Neural progenitor cell (in vitro differentiated cells): ENCODE data around the gene FDXACB1. TPM values are rescaled to one million over a fixed set of nuclear protein-coding genes. Genes with fewer than 3 reads are reported as not detected.

Experiments
- DNase-seq: peaks from one replicate; pipeline ENCODE4 v3.0.0-alpha.2; 2016; ENCODE audit warnings: low spot score
- H2AFZ ChIP-seq: fragments of 200-600 bp; sonication (generic); replicated peaks from 2 replicates; pipeline ENCODE4 v1.6.1; 2016; ENCODE audit warnings: antibody characterized with exemption
- H3F3A ChIP-seq: fragments of 200-600 bp; sonication (generic); 2 replicates; pipeline ENCODE4 v1.6.1; 2016; ENCODE audit warnings: antibody characterized with exemption, low read depth
- H3K27ac ChIP-seq: fragments of 200-600 bp; sonication (generic); 2 replicates; pipeline ENCODE4 v1.5.1; 2016; ENCODE audit warnings: mild to moderate bottlenecking
- H3K27me3 ChIP-seq: fragments of 200-600 bp; sonication (generic); 2 replicates; pipeline ENCODE4 v1.6.1; 2016; ENCODE audit warnings: mild to moderate bottlenecking, moderate library complexity
- H3K36me3 ChIP-seq: fragments of 200-600 bp; sonication (generic); 2 replicates; pipeline ENCODE4 v1.5.1; 2016
- H3K4me1 ChIP-seq: fragments of 200-600 bp; sonication (generic); 2 replicates; pipeline ENCODE4 v1.6.1; 2016; ENCODE audit warnings: mixed run types
- H3K4me2 ChIP-seq: fragments of 200-600 bp; sonication (generic); 2 replicates; pipeline ENCODE4 v1.6.1; 2016
- H3K4me3 ChIP-seq: fragments of 200-600 bp; sonication (generic); 2 replicates; pipeline ENCODE4 v1.5.1; 2016
- H3K79me2 ChIP-seq: fragments of 200-600 bp; sonication (generic); 2 replicates; pipeline ENCODE4 v1.6.1; 2016; ENCODE audit warnings: low read depth
- H3K9ac ChIP-seq: fragments of 200-600 bp; sonication (generic); 2 replicates; pipeline ENCODE4 v1.6.1; 2016
- H3K9me3 ChIP-seq: fragments of 200-600 bp; sonication (generic); 2 replicates; pipeline ENCODE4 v1.5.1; 2016; ENCODE audit warnings: low read depth
- H4K20me1 ChIP-seq: fragments of 200-600 bp; sonication (generic); 2 replicates; pipeline ENCODE4 v1.6.1; 2016; ENCODE audit warnings: low read depth
- H3K27ac Mint-ChIP-seq: 3 replicates; pipeline ENCODE4 v1.8.0; 2021; ENCODE audit warnings: mixed read lengths
- H3K27me3 Mint-ChIP-seq: 2 replicates; pipeline ENCODE4 v1.8.0; 2022; ENCODE audit warnings: low read depth, mild to moderate bottlenecking, inconsistent platforms, moderate library complexity, mixed read lengths; ENCODE audit not compliant: insufficient read depth
- H3K36me3 Mint-ChIP-seq: 3 replicates; pipeline ENCODE4 v1.8.0; 2021; ENCODE audit warnings: mixed read lengths
- H3K4me1 Mint-ChIP-seq: 3 replicates; pipeline ENCODE4 v1.8.0; 2021; ENCODE audit warnings: mixed read lengths
- H3K4me3 Mint-ChIP-seq: 3 replicates; pipeline ENCODE4 v1.8.0; 2021; ENCODE audit warnings: mild to moderate bottlenecking, moderate library complexity, mixed read lengths
- H3K9me3 Mint-ChIP-seq: 3 replicates; pipeline ENCODE4 v1.8.0; 2020; ENCODE audit warnings: mixed read lengths
- CTCF ChIP-seq: fragments of 200-600 bp; sonication (generic); IDR thresholded peaks from 2 replicates; pipeline ENCODE4 v1.5.1; 2017; ENCODE audit warnings: antibody characterized with exemption, mild to moderate bottlenecking
- EZH2 ChIP-seq: fragments of 200-600 bp; sonication (generic); IDR thresholded peaks from 2 replicates; pipeline ENCODE4 v1.6.1; 2017; ENCODE audit warnings: antibody characterized with exemption, mild to moderate bottlenecking, moderate library complexity
- EZH2phosphoT487 ChIP-seq: fragments of 200-600 bp; sonication (generic); IDR thresholded peaks from 2 replicates; pipeline ENCODE4 v1.6.1; 2017; ENCODE audit warnings: antibody characterized with exemption
- total RNA-seq: library from RNA; depleted of rRNA; stranded (reverse); fragments of >200 nt; gene quantifications from 2 replicates; pipeline ENCODE4 v1.2.3, GENCODE V29; 2015; ENCODE audit warnings: low replicate concordance

FDXACB1 gene
- total RNA-seq, 1 donor from 2014 or later: 6.0 TPM

- Histone ChIP-seq H2AFZ (no peak overlapping the region), H3F3A (peaks cover 16% of the 10 kb centered on the region), H3K9ac (no peak overlapping the region), H3K4me3 (no peak overlapping the region), H3K4me1 (peaks cover 16% of the 10 kb centered on the region), H3K4me2 (no peak overlapping the region), H3K9me3 (no peaks in the 10 kb centered on the region), H3K36me3 (peaks cover 4% of the 10 kb centered on the region), H4K20me1 (peaks cover 14% of the 10 kb centered on the region), H3K27ac (no peak overlapping the region), H3K27me3 (no peaks in the 10 kb centered on the region), H3K79me2 (no peaks in the 10 kb centered on the region)
- no peaks in the 10 kb centered on the region for H3K27me3 Mint-ChIP-seq
- no peak overlapping the region for H3K27ac Mint-ChIP-seq
- H3K36me3 Mint-ChIP-seq: peaks cover 14% of the 10 kb centered on the region
- H3K4me1 Mint-ChIP-seq: peaks cover 15% of the 10 kb centered on the region
- no peak for TF ChIP-seq CTCF
- TF ChIP-seq EZH2: no peak
- TF ChIP-seq EZH2phosphoT487: no peak
- no peaks in the 10 kb centered on the region for H3K9me3 Mint-ChIP-seq
- no peak overlapping the region for H3K4me3 Mint-ChIP-seq
- no peak for DNase-seq
These were observed 42.8 kb downstream of the FDXACB1 start for GRCh38 chr11:111836162-111836561.

GRCh38 chr11:111835665-111836064 is 43.3 kb downstream of the FDXACB1 start:
- H3K4me3 Mint-ChIP-seq: no peak overlapping the region
- Histone ChIP-seq H3K27me3 (no peaks in the 10 kb centered on the region), H3K9me3 (no peaks in the 10 kb centered on the region)

GRCh38 chr11:111834432-111835163 is 44.4 kb downstream of the FDXACB1 start:
- H3K79me2 ChIP-seq: no peaks in the 10 kb centered on the region
- peaks cover 4% of the 10 kb centered on the region for H3K36me3 ChIP-seq
- H3K27me3 ChIP-seq: no peaks in the 10 kb centered on the region
- Mint-ChIP-seq H3K27ac (no peak overlapping the region), H3K36me3 (peaks cover 16% of the 10 kb centered on the region), H3K27me3 (no peaks in the 10 kb centered on the region), H3K9me3 (no peaks in the 10 kb centered on the region), H3K4me1 (peaks cover under 1% of the 10 kb centered on the region), H3K4me3 (no peak overlapping the region)
- TF ChIP-seq CTCF: no peak
- no peak for TF ChIP-seq EZH2phosphoT487
- no peak for TF ChIP-seq EZH2
- no peak overlapping the region for H3K9ac ChIP-seq
- H3F3A ChIP-seq: peaks cover under 1% of the 10 kb centered on the region
- H3K27ac ChIP-seq: no peak overlapping the region
- no peak overlapping the region for H3K4me2 ChIP-seq
- H3K4me3 ChIP-seq: no peak overlapping the region
- no peak overlapping the region for H2AFZ ChIP-seq
- H3K9me3 ChIP-seq: no peaks in the 10 kb centered on the region
- H4K20me1 ChIP-seq: no peaks in the 10 kb centered on the region
- peaks cover under 1% of the 10 kb centered on the region for H3K4me1 ChIP-seq
- no peak for DNase-seq

More at GRCh38 chr11:111835665-111836064, 43.3 kb downstream of the FDXACB1 start:
- H3K4me3 ChIP-seq: no peak overlapping the region
- peaks cover 4% of the 10 kb centered on the region for H3K36me3 ChIP-seq
- H3F3A ChIP-seq: peaks cover 11% of the 10 kb centered on the region
- no peaks in the 10 kb centered on the region for H3K9me3 Mint-ChIP-seq
- H3K27ac Mint-ChIP-seq: no peak overlapping the region
- peaks cover 11% of the 10 kb centered on the region for H4K20me1 ChIP-seq
- no peak for TF ChIP-seq EZH2
- no peak for TF ChIP-seq CTCF
- no peak for TF ChIP-seq EZH2phosphoT487
- no peaks in the 10 kb centered on the region for H3K79me2 ChIP-seq
- H3K27me3 Mint-ChIP-seq: no peaks in the 10 kb centered on the region
- H3K27ac ChIP-seq: no peak overlapping the region
- H3K4me1 Mint-ChIP-seq: peaks cover 10% of the 10 kb centered on the region
- no peak overlapping the region for H3K4me2 ChIP-seq
- peaks cover 12% of the 10 kb centered on the region for H3K4me1 ChIP-seq
- no peak overlapping the region for H3K9ac ChIP-seq
- H2AFZ ChIP-seq: no peak overlapping the region
- H3K36me3 Mint-ChIP-seq: peaks cover 14% of the 10 kb centered on the region
- no peak for DNase-seq
